Spleen (tissue), 11 donors: ENCODE results near the gene SLC35F3. TPM values are rescaled to one million over a fixed set of nuclear protein-coding genes. Genes with fewer than 3 reads are reported as not detected.

Experiments used
- DNase-seq: peaks from one replicate; pipeline ENCODE4 v3.0.0-alpha.2; 2020
- H3K27ac ChIP-seq, 8 donors: fragments of 200-600 bp; sonication (generic) in 7 of 8; 1 replicate in 4 of 8; 2 replicates in 4 of 8; pipeline versions ENCODE4 v1.5.0 to v1.8.0; 2016 to 2021; ENCODE audit warnings: inconsistent platforms in 4 of 8, mild to moderate bottlenecking in 4 of 8, moderate library complexity in 1 of 8
- H3K27me3 ChIP-seq, 7 donors: fragments of 200-600 bp; sonication (generic) in 6 of 7; replicated peaks in 1 of 7; 1 replicate in 4 of 7; 2 replicates in 3 of 7; pipeline versions ENCODE4 v1.5.0 to v1.8.0; 2016 to 2021; ENCODE audit warnings: inconsistent platforms in 3 of 7, mild to moderate bottlenecking in 1 of 7
- H3K36me3 ChIP-seq, 6 donors: fragments of 200-600 bp; sonication (generic) in 5 of 6; 1 replicate in 4 of 6; 2 replicates in 2 of 6; pipeline versions ENCODE4 v1.5.0 to v1.8.0; 2016 to 2021; ENCODE audit warnings: inconsistent platforms in 2 of 6
- H3K4me1 ChIP-seq, 6 donors: fragments of 200-600 bp; sonication (generic) in 5 of 6; 1 replicate in 3 of 6; 2 replicates in 3 of 6; pipeline versions ENCODE4 v1.5.0 to v1.8.0; 2016 to 2021; ENCODE audit warnings: inconsistent platforms in 3 of 6
- H3K4me3 ChIP-seq, 8 donors: fragments of 200-600 bp; sonication (generic) in 7 of 8; 1 replicate in 4 of 8; 2 replicates in 4 of 8; pipeline versions ENCODE4 v1.5.0 to v1.8.0; 2016 to 2021; ENCODE audit warnings: inconsistent platforms in 4 of 8, mild to moderate bottlenecking in 4 of 8, moderate library complexity in 2 of 8
- H3K9me3 ChIP-seq, 8 donors: fragments of 200-600 bp; sonication (generic) in 7 of 8; 1 replicate in 4 of 8; 2 replicates in 4 of 8; pipeline versions ENCODE4 v1.5.0 to v1.8.0; 2016 to 2021; ENCODE audit warnings: inconsistent platforms in 4 of 8
- CTCF ChIP-seq, 11 experiments: fragments of 200-600 bp in 7 of 11; fragments of 450-650 bp in 4 of 11; sonication (generic) in 4 of 11; IDR thresholded peaks in 8 of 11; conservative IDR thresholded peaks in 3 of 11; 1 replicate in 7 of 11; 2 replicates in 4 of 11; pipeline versions ENCODE4 v1.4.0 to v1.8.0; 2016 to 2021; ENCODE audit warnings: antibody characterized with exemption in 11 of 11, inconsistent platforms in 4 of 11, mild to moderate bottlenecking in 1 of 11
- POLR2A ChIP-seq, 3 donors: fragments of 450-650 bp; IDR thresholded peaks; one replicate each; pipeline ENCODE4 v1.5.1; 2017; ENCODE audit warnings: antibody characterized with exemption in 3 of 3, mild to moderate bottlenecking in 1 of 3
- POLR2AphosphoS5 ChIP-seq, 3 donors: sonication (generic); formaldehyde crosslinking; IDR thresholded peaks; one replicate each; pipeline ENCODE4 v1.5.1; 2017; ENCODE audit warnings: antibody characterized with exemption in 3 of 3
- WGBS, 5 donors: extraction: QIAGEN DNeasy Blood & Tissue Kit in 3 of 5; methylation state at CpG; one replicate each; pipeline versions ENCODE4 v1.1.5 to v1.1.7; 2013 to 2018; 5-methylcytosine and 5-hydroxymethylcytosine counted together
- intact Hi-C: fragments of 100-400 bp; cut with DNase I; formaldehyde crosslinking; loops from one replicate; pipeline ENCODE4 v1.15.0; 2023; ENCODE audit warnings: low total_unique reads
- polyA plus RNA-seq, 3 donors: library from polyadenylated mRNA; stranded (reverse); fragments of 200-250 nt; gene quantifications; one replicate each; pipeline ENCODE4 v1.2.1, GENCODE V29; 2013
- total RNA-seq, 7 donors: library from RNA; depleted of rRNA in 3 of 7; stranded (reverse); fragments of >200 nt in 3 of 7; fragmentation: NEBNext Ultra II Directional in 4 of 7; extraction: Animal tissue kit (Norgen Biotek cat#: 25700) in 4 of 7; gene quantifications; one replicate each; pipeline versions ENCODE4 v1.1.0 to v1.2.1, GENCODE V29; 2016 to 2021
- donor health status: healthy with polysubstance abuse.
- donor health status: DM: no; HTN: no; CAD: no; lungs with moderate emphysema.
- donor health status: DM: no; HTN: no; CAD: no.
- donor health status: Bipolar disorder and iron deficiency.
- donor health status: healthy.
- donor health status: DM: no; HTN: no; CAD: no.
- donor health status: DM: yes; HTN: yes; CAD: no.

SLC35F3 gene
- total and polyA plus RNA-seq, 10 donors = 0.03 to 0.44 (median 0.11) TPM; not detected in 5

- intact Hi-C loops = no loop called here
- 89 to 100% (median 94%) methylated on average over 1 of the region's 1 CpG for WGBS, 5 donors
- no peaks in the 10 kb centered on the region for H3K4me1 ChIP-seq
- no peak overlapping the region for H3K4me3 ChIP-seq
- no peaks in the 10 kb centered on the region for H3K36me3 ChIP-seq
- no peak for DNase-seq
- peaks cover 0 to 39% (median 0%) of the 10 kb centered on the region in 7 donors for H3K27me3 ChIP-seq
- peaks cover 0 to 10% (median 0%) of the 10 kb centered on the region in 8 donors for H3K9me3 ChIP-seq
- no peak overlapping the region for H3K27ac ChIP-seq
- TF ChIP-seq POLR2A (IDR thresholded peaks at IDR 0.05) = no peak
These were observed 281.0 kb downstream of the SLC35F3 start for GRCh38 chr1:234185438-234185837.

DNA sequence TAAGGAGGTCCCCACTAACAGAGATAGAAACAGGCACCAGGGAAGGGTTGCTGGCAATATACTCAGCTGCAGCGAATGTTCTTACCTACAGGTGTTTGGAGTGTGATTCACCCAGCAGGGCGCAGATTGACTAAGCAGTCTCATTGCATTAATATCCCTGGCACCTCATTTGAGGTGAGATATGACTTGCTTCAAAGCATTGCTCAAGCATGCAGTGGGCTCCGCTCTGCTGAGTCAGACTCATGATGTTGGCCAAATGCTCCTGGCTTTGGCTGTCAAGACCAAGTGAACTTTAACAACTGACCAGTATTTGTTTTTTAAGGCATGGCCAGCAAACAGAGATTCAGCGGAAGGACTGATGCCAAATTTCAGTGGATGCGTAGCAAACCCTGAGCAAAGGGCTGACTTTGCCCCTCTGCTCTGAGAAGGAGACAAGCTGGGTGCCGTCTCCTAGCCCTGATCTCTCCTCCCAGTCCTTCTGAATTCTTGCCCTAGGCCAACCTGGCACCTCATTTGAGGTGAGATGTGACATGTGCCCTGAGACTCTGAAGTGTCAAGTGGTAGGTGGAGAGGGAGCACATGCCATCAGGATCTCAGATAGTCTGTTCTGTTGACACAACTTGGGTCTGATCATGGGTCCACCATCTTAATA is 281.7 kb downstream of the SLC35F3 start:
- no peaks in the 10 kb centered on the region for H3K4me1 ChIP-seq
- WGBS, 5 donors = 72 to 86% (median 82%) methylated on average over 6 of the region's 6 CpGs
- H3K4me3 ChIP-seq = no peak overlapping the region
- H3K27ac ChIP-seq = no peak overlapping the region
- peaks cover 0 to 18% (median 2%) of the 10 kb centered on the region in 8 donors for H3K9me3 ChIP-seq
- DNase-seq = no peak
- intact Hi-C loops = no loop called here
- TF ChIP-seq POLR2A (IDR thresholded peaks at IDR 0.05) (no peak), POLR2AphosphoS5 (IDR thresholded peaks at IDR 0.05) (no peak), CTCF (IDR thresholded peaks at IDR 0.05 in 8 of 11, conservative IDR thresholded peaks at IDR 0.05 in 3 of 11) (no peak)
- no peaks in the 10 kb centered on the region for H3K36me3 ChIP-seq
- peaks cover 0 to 39% (median 0%) of the 10 kb centered on the region in 7 donors for H3K27me3 ChIP-seq

DNA sequence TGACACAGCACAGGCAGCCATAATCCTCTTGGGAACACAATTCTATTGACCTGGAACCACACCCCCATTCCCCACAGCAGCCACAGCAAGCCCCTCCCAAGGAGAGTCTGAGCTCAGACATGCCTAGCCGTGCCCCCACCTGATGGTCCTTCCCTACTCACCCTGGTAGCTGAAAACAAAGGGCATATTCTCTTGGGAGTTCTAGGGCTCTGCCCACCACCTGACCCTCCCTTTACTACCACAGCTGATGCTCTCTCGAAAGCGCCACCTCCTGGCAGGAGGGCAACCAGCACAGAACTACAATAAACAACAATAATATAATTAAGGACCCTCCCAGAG is 283.9 kb downstream of the SLC35F3 start:
- no peak overlapping the region for H3K4me3 ChIP-seq
- no peaks in the 10 kb centered on the region for H3K36me3 ChIP-seq
- H3K27ac ChIP-seq = no peak overlapping the region
- H3K9me3 ChIP-seq = peaks cover 0 to 28% (median 9%) of the 10 kb centered on the region in 8 donors
- 33 to 61% (median 45%) methylated on average over 3 of the region's 3 CpGs for WGBS, 5 donors
- no peaks in the 10 kb centered on the region for H3K4me1 ChIP-seq
- H3K27me3 ChIP-seq = peaks cover 0 to 39% (median 0%) of the 10 kb centered on the region in 7 donors
- intact Hi-C loops = no loop called here
- no peak for DNase-seq
- no peak for TF ChIP-seq CTCF (IDR thresholded peaks at IDR 0.05 in 8 of 11, conservative IDR thresholded peaks at IDR 0.05 in 3 of 11)
- TF ChIP-seq POLR2AphosphoS5 (IDR thresholded peaks at IDR 0.05) = no peak
- no peak for TF ChIP-seq POLR2A (IDR thresholded peaks at IDR 0.05)

DNA sequence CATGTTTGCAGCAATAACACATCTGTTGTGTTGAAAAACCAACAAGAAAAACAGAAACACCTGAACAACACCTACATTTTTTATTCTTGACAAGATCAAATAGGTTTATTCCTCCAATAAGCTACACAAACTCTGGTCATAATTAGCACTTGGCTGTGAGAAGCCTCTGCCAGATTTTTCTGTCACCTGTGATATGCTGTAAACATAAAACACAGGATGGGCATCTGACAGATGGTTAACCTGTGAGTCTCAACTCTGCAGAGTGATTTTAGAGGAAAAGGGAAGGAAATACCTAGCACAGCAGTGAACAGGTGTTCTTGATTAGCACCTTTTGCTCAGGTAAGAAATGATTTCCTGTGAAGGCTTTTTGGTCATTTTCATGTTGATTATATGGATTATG is 293.4 kb downstream of the SLC35F3 start:
- Histone ChIP-seq H3K4me1 (no peaks in the 10 kb centered on the region), H3K27ac (no peak overlapping the region), H3K4me3 (no peak overlapping the region), H3K9me3 (peaks cover 0 to 14% (median 9%) of the 10 kb centered on the region in 8 donors), H3K36me3 (no peaks in the 10 kb centered on the region), H3K27me3 (peaks cover 0 to 18% (median 0%) of the 10 kb centered on the region in 7 donors)
- intact Hi-C loops = no loop called here
- no peak for DNase-seq
- TF ChIP-seq POLR2A (IDR thresholded peaks at IDR 0.05) (no peak), POLR2AphosphoS5 (IDR thresholded peaks at IDR 0.05) (no peak), CTCF (IDR thresholded peaks at IDR 0.05 in 8 of 11, conservative IDR thresholded peaks at IDR 0.05 in 3 of 11) (no peak)
